HepG2 (cell line): Measurements from ENCODE around the gene DNAJC19. TPM values are rescaled to one million over a fixed set of nuclear protein-coding genes. Genes with fewer than 3 reads are reported as not detected.

ENCODE experiments used
- BORCS8-MEF2B ChIP-seq: sonication (generic); formaldehyde crosslinking; IDR thresholded peaks from 2 replicates; pipeline ENCODE4 v1.8.0; 2022; ENCODE audit warnings: mild to moderate bottlenecking, missing genetic modification reagents
- IRF2 ChIP-seq: IDR thresholded peaks from 2 replicates; pipeline ENCODE4 v1.6.1; 2018; ENCODE audit warnings: missing genetic modification reagents, missing compliant biosample characterization
- ZFP36 ChIP-seq: fragments of 150-350 bp; IDR thresholded peaks from 2 replicates; pipeline ENCODE4 v1.6.1; 2018; ENCODE audit warnings: borderline replicate concordance, low read length, low read depth; ENCODE audit not compliant: partially characterized antibody
- ZNF142 ChIP-seq: sonication (generic); formaldehyde crosslinking; IDR thresholded peaks from 2 replicates; pipeline ENCODE4 v1.4.0; 2020; ENCODE audit warnings: missing genetic modification reagents
- ZNF251 ChIP-seq: sonication (generic); formaldehyde crosslinking; IDR thresholded peaks from 2 replicates; pipeline ENCODE4 v1.9.0; 2021; ENCODE audit warnings: mild to moderate bottlenecking, missing genetic modification reagents
- ZNF432 ChIP-seq: sonication (generic); formaldehyde crosslinking; IDR thresholded peaks from 2 replicates; pipeline ENCODE4 v1.5.0; 2020; ENCODE audit warnings: missing genetic modification reagents, mild to moderate bottlenecking, borderline replicate concordance
- ZNF616 ChIP-seq: sonication (generic); formaldehyde crosslinking; IDR thresholded peaks from 2 replicates; pipeline ENCODE4 v1.5.0; 2020; ENCODE audit warnings: low read depth, mild to moderate bottlenecking, missing genetic modification reagents
- ZNF773 ChIP-seq: sonication (generic); formaldehyde crosslinking; IDR thresholded peaks from 2 replicates; pipeline ENCODE4 v1.4.0; 2020; ENCODE audit warnings: missing genetic modification reagents, borderline replicate concordance
- ZNF841 ChIP-seq: sonication (generic); formaldehyde crosslinking; IDR thresholded peaks from 2 replicates; pipeline ENCODE4 v1.8.1; 2023; ENCODE audit warnings: missing genetic modification reagents, borderline replicate concordance
- polyA plus RNA-seq, 8 experiments: library from polyadenylated mRNA; depleted of rRNA in 3 of 8; stranded (reverse) in 7 of 8; unstranded in 1 of 8; fragments of >200 nt; fragmentation: Illumina TruSeq in 4 of 8; extraction: Trizol in 4 of 8; gene quantifications; 2 replicates each; pipeline versions ENCODE4 v1.2.1 to v1.2.3, GENCODE V29; 2011 to 2016; ENCODE audit warnings: low read depth in 4 of 8, missing spikeins in 1 of 8, mixed read lengths in 1 of 8; ENCODE audit not compliant: insufficient read depth in 1 of 8
- total RNA-seq, 5 experiments: library from RNA; depleted of rRNA; stranded (reverse); fragments of >200 nt; fragmentation: Illumina TruSeq; extraction: Trizol; gene quantifications; 2 replicates each; pipeline ENCODE4 v1.2.3, GENCODE V29; 2016; ENCODE audit warnings: low read depth in 1 of 5
- TF ChIP-seq, protein P1 (sequence below): sonication (generic); formaldehyde crosslinking; IDR thresholded peaks from 2 replicates; pipeline ENCODE4 v1.5.0; 2020; ENCODE audit warnings: mild to moderate bottlenecking, missing genetic modification reagents, borderline replicate concordance
- TF ChIP-seq, protein P2 (sequence below): sonication (generic); formaldehyde crosslinking; conservative IDR thresholded peaks from 2 replicates; pipeline ENCODE4 v1.4.0; 2020; ENCODE audit warnings: mild to moderate bottlenecking, missing genetic modification reagents, moderate library complexity

The DNAJC19 gene
- total and polyA plus RNA-seq, 2 of the 13 experiments (the other 11 are each of a cell fraction or from before 2014, with no cell fraction given): 51.1 to 75.8 TPM

- TF ChIP-seq, protein P1, sequence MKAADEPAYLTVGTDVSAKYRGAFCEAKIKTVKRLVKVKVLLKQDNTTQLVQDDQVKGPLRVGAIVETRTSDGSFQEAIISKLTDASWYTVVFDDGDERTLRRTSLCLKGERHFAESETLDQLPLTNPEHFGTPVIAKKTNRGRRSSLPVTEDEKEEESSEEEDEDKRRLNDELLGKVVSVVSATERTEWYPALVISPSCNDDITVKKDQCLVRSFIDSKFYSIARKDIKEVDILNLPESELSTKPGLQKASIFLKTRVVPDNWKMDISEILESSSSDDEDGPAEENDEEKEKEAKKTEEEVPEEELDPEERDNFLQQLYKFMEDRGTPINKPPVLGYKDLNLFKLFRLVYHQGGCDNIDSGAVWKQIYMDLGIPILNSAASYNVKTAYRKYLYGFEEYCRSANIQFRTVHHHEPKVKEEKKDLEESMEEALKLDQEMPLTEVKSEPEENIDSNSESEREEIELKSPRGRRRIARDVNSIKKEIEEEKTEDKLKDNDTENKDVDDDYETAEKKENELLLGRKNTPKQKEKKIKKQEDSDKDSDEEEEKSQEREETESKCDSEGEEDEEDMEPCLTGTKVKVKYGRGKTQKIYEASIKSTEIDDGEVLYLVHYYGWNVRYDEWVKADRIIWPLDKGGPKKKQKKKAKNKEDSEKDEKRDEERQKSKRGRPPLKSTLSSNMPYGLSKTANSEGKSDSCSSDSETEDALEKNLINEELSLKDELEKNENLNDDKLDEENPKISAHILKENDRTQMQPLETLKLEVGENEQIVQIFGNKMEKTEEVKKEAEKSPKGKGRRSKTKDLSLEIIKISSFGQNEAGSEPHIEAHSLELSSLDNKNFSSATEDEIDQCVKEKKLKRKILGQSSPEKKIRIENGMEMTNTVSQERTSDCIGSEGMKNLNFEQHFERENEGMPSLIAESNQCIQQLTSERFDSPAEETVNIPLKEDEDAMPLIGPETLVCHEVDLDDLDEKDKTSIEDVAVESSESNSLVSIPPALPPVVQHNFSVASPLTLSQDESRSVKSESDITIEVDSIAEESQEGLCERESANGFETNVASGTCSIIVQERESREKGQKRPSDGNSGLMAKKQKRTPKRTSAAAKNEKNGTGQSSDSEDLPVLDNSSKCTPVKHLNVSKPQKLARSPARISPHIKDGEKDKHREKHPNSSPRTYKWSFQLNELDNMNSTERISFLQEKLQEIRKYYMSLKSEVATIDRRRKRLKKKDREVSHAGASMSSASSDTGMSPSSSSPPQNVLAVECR (CRISPR knock-in tag): peak; percentile 93
- TF ChIP-seq ZNF773: no peak
- TF ChIP-seq ZNF616 (CRISPR knock-in tag): no peak
- no peak for TF ChIP-seq ZFP36
- TF ChIP-seq IRF2 (CRISPR knock-in tag): peak; percentile 100
- no peak for TF ChIP-seq ZNF841 (CRISPR knock-in tag)
- TF ChIP-seq, protein P2, sequence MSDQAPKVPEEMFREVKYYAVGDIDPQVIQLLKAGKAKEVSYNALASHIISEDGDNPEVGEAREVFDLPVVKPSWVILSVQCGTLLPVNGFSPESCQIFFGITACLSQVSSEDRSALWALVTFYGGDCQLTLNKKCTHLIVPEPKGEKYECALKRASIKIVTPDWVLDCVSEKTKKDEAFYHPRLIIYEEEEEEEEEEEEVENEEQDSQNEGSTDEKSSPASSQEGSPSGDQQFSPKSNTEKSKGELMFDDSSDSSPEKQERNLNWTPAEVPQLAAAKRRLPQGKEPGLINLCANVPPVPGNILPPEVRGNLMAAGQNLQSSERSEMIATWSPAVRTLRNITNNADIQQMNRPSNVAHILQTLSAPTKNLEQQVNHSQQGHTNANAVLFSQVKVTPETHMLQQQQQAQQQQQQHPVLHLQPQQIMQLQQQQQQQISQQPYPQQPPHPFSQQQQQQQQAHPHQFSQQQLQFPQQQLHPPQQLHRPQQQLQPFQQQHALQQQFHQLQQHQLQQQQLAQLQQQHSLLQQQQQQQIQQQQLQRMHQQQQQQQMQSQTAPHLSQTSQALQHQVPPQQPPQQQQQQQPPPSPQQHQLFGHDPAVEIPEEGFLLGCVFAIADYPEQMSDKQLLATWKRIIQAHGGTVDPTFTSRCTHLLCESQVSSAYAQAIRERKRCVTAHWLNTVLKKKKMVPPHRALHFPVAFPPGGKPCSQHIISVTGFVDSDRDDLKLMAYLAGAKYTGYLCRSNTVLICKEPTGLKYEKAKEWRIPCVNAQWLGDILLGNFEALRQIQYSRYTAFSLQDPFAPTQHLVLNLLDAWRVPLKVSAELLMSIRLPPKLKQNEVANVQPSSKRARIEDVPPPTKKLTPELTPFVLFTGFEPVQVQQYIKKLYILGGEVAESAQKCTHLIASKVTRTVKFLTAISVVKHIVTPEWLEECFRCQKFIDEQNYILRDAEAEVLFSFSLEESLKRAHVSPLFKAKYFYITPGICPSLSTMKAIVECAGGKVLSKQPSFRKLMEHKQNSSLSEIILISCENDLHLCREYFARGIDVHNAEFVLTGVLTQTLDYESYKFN (CRISPR knock-in tag): peak; percentile 64
- peak; percentile 88; the same call in 1 of the 2 replicates for TF ChIP-seq ZNF142 (CRISPR knock-in tag)
- TF ChIP-seq BORCS8-MEF2B (CRISPR knock-in tag): peak; percentile 91; the same call in 1 of the 2 replicates
- TF ChIP-seq ZNF432 (CRISPR knock-in tag): no peak
- no peak for TF ChIP-seq ZNF251 (CRISPR knock-in tag)
These were observed at the start of gene DNAJC19 (continued) for GRCh38 chr3:180989291-180990163.
